Loucy (cell line): ENCODE measurements around the gene DMBX1.

Source experiments
- H2AFZ ChIP-seq: fragments of 200-600 bp; sonication (generic); 2 replicates; pipeline ENCODE4 v1.6.0; 2016; ENCODE audit warnings: antibody characterized with exemption, mild to moderate bottlenecking, low read length, moderate library complexity
- H3F3A ChIP-seq: fragments of 200-600 bp; 2 replicates; pipeline ENCODE4 v1.6.0; 2016; ENCODE audit warnings: antibody characterized with exemption, low read depth, mild to moderate bottlenecking
- H3K27me3 ChIP-seq: fragments of 200-600 bp; sonication (generic); 2 replicates; pipeline ENCODE4 v1.6.1; 2014; ENCODE audit warnings: low read length, mild to moderate bottlenecking; ENCODE audit not compliant: insufficient read depth, poor library complexity, severe bottlenecking
- H3K36me3 ChIP-seq: fragments of 200-600 bp; sonication (generic); 2 replicates; pipeline ENCODE4 v1.6.1; 2016; ENCODE audit warnings: low read length; ENCODE audit not compliant: insufficient read depth
- H3K4me1 ChIP-seq: fragments of 200-600 bp; sonication (generic); 2 replicates; pipeline ENCODE4 v1.5.1; 2014; ENCODE audit warnings: low read length, mild to moderate bottlenecking; ENCODE audit not compliant: insufficient read depth, poor library complexity, severe bottlenecking
- H3K4me2 ChIP-seq: fragments of 200-600 bp; sonication (generic); 2 replicates; pipeline ENCODE4 v1.6.0; 2014; ENCODE audit warnings: antibody characterized with exemption, low read length, low read depth, mild to moderate bottlenecking; ENCODE audit not compliant: poor library complexity, severe bottlenecking
- H3K4me3 ChIP-seq: fragments of 200-600 bp; sonication (generic); 2 replicates; pipeline ENCODE4 v1.5.1; 2014; ENCODE audit warnings: low read length, mild to moderate bottlenecking, mixed read lengths; ENCODE audit not compliant: poor library complexity, severe bottlenecking
- H3K79me2 ChIP-seq: fragments of 200-600 bp; sonication (generic); 2 replicates; pipeline ENCODE4 v1.6.1; 2014; ENCODE audit warnings: low read length; ENCODE audit not compliant: insufficient read depth
- H3K9ac ChIP-seq: fragments of 200-600 bp; sonication (generic); 2 replicates; pipeline ENCODE4 v1.6.0; 2014; ENCODE audit warnings: mild to moderate bottlenecking, low read depth, low read length, moderate library complexity; ENCODE audit not compliant: poor library complexity, severe bottlenecking
- H3K9me2 ChIP-seq: fragments of 200-600 bp; sonication (generic); replicated peaks from 2 replicates; pipeline ENCODE4 v1.6.1; 2016; ENCODE audit warnings: low read depth, low read length, mixed read lengths
- H3K9me3 ChIP-seq: fragments of 200-600 bp; sonication (generic); 2 replicates; pipeline ENCODE4 v1.6.1; 2014; ENCODE audit warnings: mild to moderate bottlenecking, antibody characterized with exemption, low read length, low read depth; ENCODE audit not compliant: insufficient read depth
- H4K20me1 ChIP-seq: fragments of 200-600 bp; sonication (generic); 2 replicates; pipeline ENCODE4 v1.6.0; 2014; ENCODE audit warnings: antibody characterized with exemption, low read length, mild to moderate bottlenecking; ENCODE audit not compliant: insufficient read depth, poor library complexity, severe bottlenecking
- CTCF ChIP-seq: fragments of 200-600 bp; sonication (generic); conservative IDR thresholded peaks from 2 replicates; pipeline ENCODE4 v1.5.1; 2014; ENCODE audit warnings: mild to moderate bottlenecking, antibody characterized with exemption, low read length
- EZH2phosphoT487 ChIP-seq: fragments of 200-600 bp; IDR thresholded peaks from 2 replicates; pipeline ENCODE4 v1.6.1; 2018; ENCODE audit warnings: antibody characterized with exemption, mild to moderate bottlenecking, moderate library complexity, borderline replicate concordance

The DMBX1 gene

GRCh38 chr1:46526013-46526690 is 36.5 kb downstream of the DMBX1 start:
- no peak for TF ChIP-seq EZH2phosphoT487
- no peak for TF ChIP-seq CTCF
- no peaks in the 10 kb centered on the region for H3K79me2 ChIP-seq
- no peak overlapping the region for H2AFZ ChIP-seq
- H3K36me3 ChIP-seq, result no peaks in the 10 kb centered on the region
- no peak overlapping the region for H3K4me3 ChIP-seq
- H4K20me1 ChIP-seq, result no peaks in the 10 kb centered on the region
- no peaks in the 10 kb centered on the region for H3K4me1 ChIP-seq
- no peaks in the 10 kb centered on the region for H3K9me3 ChIP-seq
- H3K9me2 ChIP-seq, result no peaks in the 10 kb centered on the region
- no peaks in the 10 kb centered on the region for H3F3A ChIP-seq
- no peak overlapping the region for H3K4me2 ChIP-seq
- H3K9ac ChIP-seq, result no peak overlapping the region
- H3K27me3 ChIP-seq, result no peaks in the 10 kb centered on the region

GRCh38 chr1:46526691-46527291 is 37.2 kb downstream of the DMBX1 start:
- Histone ChIP-seq H3F3A (no peaks in the 10 kb centered on the region), H3K4me2 (no peak overlapping the region), H3K79me2 (no peaks in the 10 kb centered on the region), H3K9me2 (no peaks in the 10 kb centered on the region), H3K4me1 (no peaks in the 10 kb centered on the region), H3K4me3 (no peak overlapping the region), H4K20me1 (no peaks in the 10 kb centered on the region), H3K36me3 (no peaks in the 10 kb centered on the region), H3K27me3 (no peaks in the 10 kb centered on the region), H2AFZ (no peak overlapping the region), H3K9me3 (no peaks in the 10 kb centered on the region), H3K9ac (no peak overlapping the region)
- TF ChIP-seq EZH2phosphoT487 (no peak), CTCF (no peak)

GRCh38 chr1:46527474-46528296 is 38.0 kb downstream of the DMBX1 start:
- Histone ChIP-seq H3K79me2 (no peaks in the 10 kb centered on the region), H3K9ac (no peak overlapping the region), H3K36me3 (no peaks in the 10 kb centered on the region), H3K4me1 (no peaks in the 10 kb centered on the region), H3K9me3 (no peaks in the 10 kb centered on the region), H3K4me2 (no peak overlapping the region), H2AFZ (no peak overlapping the region), H3K27me3 (no peaks in the 10 kb centered on the region), H3K9me2 (no peaks in the 10 kb centered on the region), H3K4me3 (no peak overlapping the region), H3F3A (no peaks in the 10 kb centered on the region), H4K20me1 (no peaks in the 10 kb centered on the region)
- TF ChIP-seq EZH2phosphoT487 (no peak), CTCF (peak; percentile 96)
